HepG2 (cell line): ENCODE data around the gene FTSJ1. TPM values are rescaled to one million over a fixed set of nuclear protein-coding genes. Genes with fewer than 3 reads are reported as not detected.

Source experiments
- ATAC-seq: fragments of 200-7000 bp; cut with Tn5 transposase; 3 replicates; pipeline ENCODE4 v1.9.1; 2020; ENCODE audit warnings: mild to moderate bottlenecking, moderate library complexity
- BruUV-seq: library from RNA; stranded (reverse); fragments of 400-500 nt; replicated peaks from 2 replicates; lab custom pipeline; 2021; lab: Mats Ljungman, UMichigan
- CTCF ChIA-PET: fragments of 300-600 bp; formaldehyde crosslinking; extraction: SDS; loops from one replicate; lab custom pipeline; 2021; ENCODE audit warnings: low total read pairs, inconsistent platforms, low intra/inter-chr PET ratio; lab: Yijun Ruan, JAX
- POLR2A ChIA-PET: fragments of 350-600 bp; sonication (Branson Sonifier 250); formaldehyde crosslinking; loops from one replicate; lab custom pipeline; 2020; ENCODE audit warnings: antibody characterized with exemption, inconsistent platforms; lab: Yijun Ruan, JAX
- DNase-seq: peaks from one replicate; pipeline ENCODE4 v3.0.0-alpha.2; 2015; ENCODE audit warnings: low spot score
- FAIRE-seq: peaks from 3 replicates; lab custom pipeline; 2011; peaks lifted over from hg19 to GRCh38; lab: Jason Lieb, UNC
- H2AFZ ChIP-seq: one replicate; pipeline ENCODE4 v1.6.1; 2011; ENCODE audit warnings: low read length, inconsistent platforms
- H3K27ac ChIP-seq: fragments of 300-600 bp; 3 replicates; pipeline ENCODE4 v1.8.0; 2011; ENCODE audit warnings: mixed run types, mild to moderate bottlenecking, mixed read lengths, low read length, inconsistent platforms; ENCODE audit not compliant: insufficient read depth; ENCODE audit errors: extremely low read length
- H3K27me3 ChIP-seq, 2 experiments: fragments of 200-600 bp in 1 of 2; 2 replicates in 1 of 2; 3 replicates in 1 of 2; pipeline versions ENCODE4 v1.6.0 to v1.8.0; 2011; ENCODE audit warnings: low read length in 2 of 2, mild to moderate bottlenecking in 2 of 2, moderate library complexity in 2 of 2, inconsistent platforms in 1 of 2; ENCODE audit not compliant: insufficient read depth in 2 of 2, control insufficient read depth in 1 of 2
- H3K36me3 ChIP-seq, 2 experiments: fragments of 200-600 bp in 1 of 2; replicated peaks in 1 of 2; 2 replicates in 1 of 2; 3 replicates in 1 of 2; pipeline versions ENCODE4 v1.5.1 to v1.8.0; 2011; ENCODE audit warnings: low read length in 2 of 2, inconsistent platforms in 1 of 2; ENCODE audit not compliant: insufficient read depth in 2 of 2, control insufficient read depth in 1 of 2
- H3K4me1 ChIP-seq: 2 replicates; pipeline ENCODE4 v1.5.1; 2012; ENCODE audit warnings: low read length, inconsistent platforms; ENCODE audit not compliant: insufficient read depth
- H3K4me2 ChIP-seq: 2 replicates; pipeline ENCODE4 v1.6.0; 2011; ENCODE audit warnings: low read depth, low read length, inconsistent platforms
- H3K4me3 ChIP-seq, 3 experiments: fragments of 200-600 bp in 1 of 3; sonication (generic), shearing (Covaris generic) in 1 of 3; replicated peaks in 1 of 3; 2 replicates each; pipeline ENCODE4 v1.5.1; 2011 to 2016; ENCODE audit warnings: low read length in 3 of 3, inconsistent platforms in 2 of 3, low read depth in 2 of 3, mild to moderate bottlenecking in 2 of 3, control low read depth in 1 of 3, mixed read lengths in 1 of 3; ENCODE audit not compliant: insufficient read depth in 1 of 3
- H3K79me2 ChIP-seq: one replicate; pipeline ENCODE4 v1.6.1; 2011; ENCODE audit warnings: low read length, inconsistent platforms; ENCODE audit not compliant: insufficient read depth
- H3K9ac ChIP-seq: 2 replicates; pipeline ENCODE4 v1.6.0; 2011; ENCODE audit warnings: mild to moderate bottlenecking, low read depth, low read length, inconsistent platforms; ENCODE audit not compliant: insufficient read depth
- H3K9me3 ChIP-seq: 2 replicates; pipeline ENCODE4 v1.5.1; 2012; ENCODE audit warnings: mild to moderate bottlenecking, low read length
- H4K20me1 ChIP-seq: 2 replicates; pipeline ENCODE4 v1.6.0; 2011; ENCODE audit warnings: inconsistent platforms, mild to moderate bottlenecking, low read length, moderate library complexity; ENCODE audit not compliant: insufficient read depth
- HHEX ChIP-seq: IDR thresholded peaks from 2 replicates; pipeline ENCODE4 v1.6.1; 2016; ENCODE audit warnings: control low read depth
- KLF15 ChIP-seq: sonication (generic); formaldehyde crosslinking; IDR thresholded peaks from 2 replicates; pipeline ENCODE4 v1.8.1; 2023; ENCODE audit warnings: borderline replicate concordance, mild to moderate bottlenecking, inconsistent platforms, missing genetic modification reagents, mixed read lengths
- REXO4 ChIP-seq: sonication (generic); formaldehyde crosslinking; IDR thresholded peaks from 2 replicates; pipeline ENCODE4 v1.8.0; 2022; ENCODE audit warnings: missing genetic modification reagents, mild to moderate bottlenecking, borderline replicate concordance
- STAT5B ChIP-seq: sonication (generic); formaldehyde crosslinking; IDR thresholded peaks from 2 replicates; pipeline ENCODE4 v1.4.0; 2020; ENCODE audit warnings: missing genetic modification reagents
- TCF7L2 ChIP-seq: IDR thresholded peaks from 2 replicates; pipeline ENCODE4 v1.6.1; 2011; ENCODE audit warnings: mild to moderate bottlenecking, low read depth, low read length, moderate library complexity
- TSC22D2 ChIP-seq: sonication (generic); formaldehyde crosslinking; IDR thresholded peaks from 2 replicates; pipeline ENCODE4 v1.5.1; 2020; ENCODE audit warnings: missing genetic modification reagents, mild to moderate bottlenecking, borderline replicate concordance
- ZEB1 ChIP-seq: IDR thresholded peaks from 2 replicates; pipeline ENCODE4 v1.6.1; 2012; ENCODE audit warnings: mild to moderate bottlenecking, low read depth, inconsistent platforms; ENCODE audit not compliant: insufficient replicate concordance
- WGBS: methylation state at CpG from one replicate; pipeline ENCODE4 v1.1.6; 2017; ENCODE audit warnings: low lambda C conversion rate; 5-methylcytosine and 5-hydroxymethylcytosine counted together
- in situ Hi-C: cut with HindIII; loops from 2 replicates; pipeline ENCODE4 v1.10.0; 2017; ENCODE audit warnings: low pct_unique_long_range_greater_than_20kb; ENCODE audit not compliant: extremely low pct_ligation_motif_present
- intact Hi-C: fragments of 100-400 bp; cut with micrococcal nuclease; formaldehyde crosslinking; loops from one replicate; pipeline ENCODE4 v1.10.0; 2022; ENCODE audit not compliant: unreplicated experiment
- polyA plus RNA-seq, 8 experiments: library from polyadenylated mRNA; depleted of rRNA in 3 of 8; stranded (reverse) in 7 of 8; unstranded in 1 of 8; fragments of >200 nt; fragmentation: Illumina TruSeq in 4 of 8; extraction: Trizol in 4 of 8; gene quantifications; 2 replicates each; pipeline versions ENCODE4 v1.2.1 to v1.2.3, GENCODE V29; 2011 to 2016; ENCODE audit warnings: low read depth in 4 of 8, missing spikeins in 1 of 8, mixed read lengths in 1 of 8; ENCODE audit not compliant: insufficient read depth in 1 of 8
- total RNA-seq, 5 experiments: library from RNA; depleted of rRNA; stranded (reverse); fragments of >200 nt; fragmentation: Illumina TruSeq; extraction: Trizol; gene quantifications; 2 replicates each; pipeline ENCODE4 v1.2.3, GENCODE V29; 2016; ENCODE audit warnings: low read depth in 1 of 5
- TF ChIP-seq, protein P1 (sequence below): sonication (generic); formaldehyde crosslinking; IDR thresholded peaks from 2 replicates; pipeline ENCODE4 v1.4.0; 2020; ENCODE audit warnings: mild to moderate bottlenecking, missing genetic modification reagents
- TF ChIP-seq, protein P2 (sequence below): IDR thresholded peaks from 2 replicates; pipeline ENCODE4 v1.6.1; 2016; ENCODE audit warnings: low read depth
- TF ChIP-seq, protein P3 (sequence below): fragments of 450-650 bp; IDR thresholded peaks from 2 replicates; pipeline ENCODE4 v1.6.1; 2016
- TF ChIP-seq, protein P4 (sequence below): IDR thresholded peaks from 2 replicates; pipeline ENCODE4 v1.6.1; 2016; ENCODE audit warnings: missing compliant biosample characterization, missing genetic modification reagents, borderline replicate concordance
- TF ChIP-seq, protein P5 (sequence below): sonication (generic); formaldehyde crosslinking; IDR thresholded peaks from 2 replicates; pipeline ENCODE4 v1.5.1; 2020; ENCODE audit warnings: mild to moderate bottlenecking, missing genetic modification reagents
- TF ChIP-seq, protein P6 (sequence below): IDR thresholded peaks from 2 replicates; pipeline ENCODE4 v1.6.1; 2012; ENCODE audit warnings: inconsistent platforms

The FTSJ1 gene
- total and polyA plus RNA-seq, 2 of the 13 experiments (the other 11 are each of a cell fraction or from before 2014, with no cell fraction given) = 30.3 to 37.9 TPM

DNA sequence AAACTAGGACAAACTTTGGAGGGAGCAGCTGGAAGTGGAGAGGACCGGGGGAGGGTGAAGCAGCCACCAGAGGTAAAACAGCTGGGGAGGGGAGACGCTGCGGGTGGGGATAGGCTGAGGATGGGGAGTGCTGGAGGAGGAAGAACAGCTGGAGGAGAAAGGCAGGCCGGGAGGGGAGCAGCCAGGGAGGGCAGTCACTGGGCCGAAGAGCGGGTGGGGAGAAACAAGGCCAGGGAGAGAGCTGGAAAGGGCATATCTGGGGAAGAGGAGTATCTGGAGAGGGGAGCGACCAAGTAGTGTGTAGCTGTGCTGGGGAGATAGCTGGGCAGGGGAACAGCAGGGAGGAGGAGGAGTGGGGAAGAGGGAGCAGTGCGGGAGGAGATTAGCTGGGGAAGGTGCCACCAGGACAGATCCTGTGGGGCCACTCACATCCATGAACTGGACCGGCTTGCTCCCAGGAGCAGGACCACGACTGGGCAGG lies 8.7 kb upstream of the FTSJ1 start (continued):
- TF ChIP-seq STAT5B (CRISPR knock-in tag) (no peak), REXO4 (no peak), KLF15 (no peak), ZEB1 (no peak), TCF7L2 (no peak), HHEX (no peak), TSC22D2 (CRISPR knock-in tag) (no peak)
- TF ChIP-seq, protein P1, sequence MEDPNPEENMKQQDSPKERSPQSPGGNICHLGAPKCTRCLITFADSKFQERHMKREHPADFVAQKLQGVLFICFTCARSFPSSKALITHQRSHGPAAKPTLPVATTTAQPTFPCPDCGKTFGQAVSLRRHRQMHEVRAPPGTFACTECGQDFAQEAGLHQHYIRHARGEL = no peak
- TF ChIP-seq, protein P2, sequence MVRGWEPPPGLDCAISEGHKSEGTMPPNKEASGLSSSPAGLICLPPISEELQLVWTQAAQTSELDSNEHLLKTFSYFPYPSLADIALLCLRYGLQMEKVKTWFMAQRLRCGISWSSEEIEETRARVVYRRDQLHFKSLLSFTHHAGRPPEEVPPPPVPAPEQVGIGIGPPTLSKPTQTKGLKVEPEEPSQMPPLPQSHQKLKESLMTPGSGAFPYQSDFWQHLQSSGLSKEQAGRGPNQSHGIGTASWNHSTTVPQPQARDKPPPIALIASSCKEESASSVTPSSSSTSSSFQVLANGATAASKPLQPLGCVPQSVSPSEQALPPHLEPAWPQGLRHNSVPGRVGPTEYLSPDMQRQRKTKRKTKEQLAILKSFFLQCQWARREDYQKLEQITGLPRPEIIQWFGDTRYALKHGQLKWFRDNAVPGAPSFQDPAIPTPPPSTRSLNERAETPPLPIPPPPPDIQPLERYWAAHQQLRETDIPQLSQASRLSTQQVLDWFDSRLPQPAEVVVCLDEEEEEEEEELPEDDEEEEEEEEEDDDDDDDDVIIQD = no peak

DNA sequence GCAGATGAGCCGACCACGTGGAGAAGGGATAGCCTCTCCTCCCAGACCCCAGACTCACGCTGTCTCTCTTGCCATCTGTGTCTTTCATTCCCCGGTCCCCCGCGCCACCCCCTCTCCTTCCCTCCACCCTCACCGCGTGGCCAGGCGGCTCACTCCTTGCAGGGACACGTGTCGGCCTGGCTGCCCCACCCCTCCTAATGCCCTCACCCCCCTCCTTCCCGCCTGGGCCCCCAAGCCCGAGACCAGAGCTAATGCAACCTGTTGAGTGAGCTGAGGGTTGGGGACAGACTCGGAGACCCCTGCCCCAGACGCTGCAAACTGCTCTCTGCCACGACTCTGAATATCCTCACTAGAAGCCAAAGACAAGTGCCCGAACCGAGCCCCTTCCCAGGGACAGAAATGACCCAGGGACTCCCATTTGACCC lies 7.7 kb upstream of the FTSJ1 start:
- intact Hi-C loops (no loop called here), in situ Hi-C loops (no loop called here)
- DNase-seq = no peak
- peaks cover 60% of the 10 kb centered on the region for H3K4me1 ChIP-seq
- H3K4me2 ChIP-seq = peak overlapping the region; percentile 96
- ChIA-PET POLR2A (interaction anchor here (3.7 kb wide), 1 partner anchor 25 kb away, joined by 16 read pairs; no protein-coding TSS in a partner anchor), CTCF (no interaction called here)
- H4K20me1 ChIP-seq = peaks cover 2% of the 10 kb centered on the region; the same call in 1 of the 2 replicates
- H3K9ac ChIP-seq = peak overlapping the region; percentile 73
- peak overlapping the region; percentile 27 for H2AFZ ChIP-seq
- H3K27ac ChIP-seq = peak overlapping the region; percentile 67
- BruUV-seq = no TSS peak
- FAIRE-seq = no peak
- ATAC-seq = no peak
- H3K79me2 ChIP-seq = peaks cover 8% of the 10 kb centered on the region
- H3K36me3 ChIP-seq = no peaks in the 10 kb centered on the region
- H3K4me3 ChIP-seq = peak overlapping the region; percentile 63 to 74 (median 74)
- H3K9me3 ChIP-seq = no peaks in the 10 kb centered on the region
- H3K27me3 ChIP-seq = no peaks in the 10 kb centered on the region; a peak in 1 of 5 replicates
- 3% methylated on average over 11 of the region's 18 CpGs for WGBS
- TF ChIP-seq, protein P3, sequence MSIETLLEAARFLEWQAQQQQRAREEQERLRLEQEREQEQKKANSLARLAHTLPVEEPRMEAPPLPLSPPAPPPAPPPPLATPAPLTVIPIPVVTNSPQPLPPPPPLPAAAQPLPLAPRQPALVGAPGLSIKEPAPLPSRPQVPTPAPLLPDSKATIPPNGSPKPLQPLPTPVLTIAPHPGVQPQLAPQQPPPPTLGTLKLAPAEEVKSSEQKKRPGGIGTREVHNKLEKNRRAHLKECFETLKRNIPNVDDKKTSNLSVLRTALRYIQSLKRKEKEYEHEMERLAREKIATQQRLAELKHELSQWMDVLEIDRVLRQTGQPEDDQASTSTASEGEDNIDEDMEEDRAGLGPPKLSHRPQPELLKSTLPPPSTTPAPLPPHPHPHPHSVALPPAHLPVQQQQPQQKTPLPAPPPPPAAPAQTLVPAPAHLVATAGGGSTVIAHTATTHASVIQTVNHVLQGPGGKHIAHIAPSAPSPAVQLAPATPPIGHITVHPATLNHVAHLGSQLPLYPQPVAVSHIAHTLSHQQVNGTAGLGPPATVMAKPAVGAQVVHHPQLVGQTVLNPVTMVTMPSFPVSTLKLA = peak; percentile 44; the same call in 1 of the 2 replicates
- TF ChIP-seq, protein P4, sequence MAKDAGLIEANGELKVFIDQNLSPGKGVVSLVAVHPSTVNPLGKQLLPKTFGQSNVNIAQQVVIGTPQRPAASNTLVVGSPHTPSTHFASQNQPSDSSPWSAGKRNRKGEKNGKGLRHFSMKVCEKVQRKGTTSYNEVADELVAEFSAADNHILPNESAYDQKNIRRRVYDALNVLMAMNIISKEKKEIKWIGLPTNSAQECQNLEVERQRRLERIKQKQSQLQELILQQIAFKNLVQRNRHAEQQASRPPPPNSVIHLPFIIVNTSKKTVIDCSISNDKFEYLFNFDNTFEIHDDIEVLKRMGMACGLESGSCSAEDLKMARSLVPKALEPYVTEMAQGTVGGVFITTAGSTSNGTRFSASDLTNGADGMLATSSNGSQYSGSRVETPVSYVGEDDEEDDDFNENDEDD = peak; percentile 25; the same call in 1 of the 2 replicates
- TF ChIP-seq, protein P5, sequence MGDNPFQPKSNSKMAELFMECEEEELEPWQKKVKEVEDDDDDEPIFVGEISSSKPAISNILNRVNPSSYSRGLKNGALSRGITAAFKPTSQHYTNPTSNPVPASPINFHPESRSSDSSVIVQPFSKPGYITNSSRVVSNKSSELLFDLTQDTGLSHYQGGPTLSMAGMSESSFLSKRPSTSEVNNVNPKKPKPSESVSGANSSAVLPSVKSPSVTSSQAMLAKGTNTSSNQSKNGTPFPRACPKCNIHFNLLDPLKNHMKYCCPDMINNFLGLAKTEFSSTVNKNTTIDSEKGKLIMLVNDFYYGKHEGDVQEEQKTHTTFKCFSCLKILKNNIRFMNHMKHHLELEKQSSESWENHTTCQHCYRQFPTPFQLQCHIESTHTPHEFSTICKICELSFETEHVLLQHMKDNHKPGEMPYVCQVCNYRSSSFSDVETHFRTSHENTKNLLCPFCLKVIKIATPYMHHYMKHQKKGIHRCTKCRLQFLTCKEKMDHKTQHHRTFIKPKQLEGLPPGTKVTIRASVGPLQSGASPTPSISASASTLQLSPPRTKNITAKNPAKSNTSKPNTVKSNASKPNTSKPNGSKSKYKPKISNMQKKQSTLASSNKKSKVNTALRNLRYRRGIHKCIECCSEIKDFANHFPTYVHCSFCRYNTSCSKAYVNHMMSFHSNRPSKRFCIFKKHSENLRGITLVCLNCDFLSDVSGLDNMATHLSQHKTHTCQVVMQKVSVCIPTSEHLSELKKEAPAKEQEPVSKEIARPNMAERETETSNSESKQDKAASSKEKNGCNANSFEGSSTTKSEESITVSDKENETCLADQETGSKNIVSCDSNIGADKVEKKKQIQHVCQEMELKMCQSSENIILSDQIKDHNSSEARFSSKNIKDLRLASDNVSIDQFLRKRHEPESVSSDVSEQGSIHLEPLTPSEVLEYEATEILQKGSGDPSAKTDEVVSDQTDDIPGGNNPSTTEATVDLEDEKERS (CRISPR knock-in tag) = no peak
- TF ChIP-seq, protein P6, sequence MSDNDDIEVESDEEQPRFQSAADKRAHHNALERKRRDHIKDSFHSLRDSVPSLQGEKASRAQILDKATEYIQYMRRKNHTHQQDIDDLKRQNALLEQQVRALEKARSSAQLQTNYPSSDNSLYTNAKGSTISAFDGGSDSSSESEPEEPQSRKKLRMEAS = peak; percentile 74; the same call in 1 of the 2 replicates
